HG02943 (cell line): Measurements from ENCODE around the gene NGLY1.

Experiments
- ATAC-seq: cut with Tn5 transposase; IDR thresholded peaks from one replicate; pipeline ENCODE4 v1.9.1; 2021; ENCODE audit warnings: mild to moderate bottlenecking, low read depth, moderate library complexity; ENCODE audit not compliant: unreplicated experiment

NGLY1 gene

GRCh38 chr3:25713341-25713985 is 69.8 kb downstream of the NGLY1 start:
- no peak for ATAC-seq

- no peak for ATAC-seq
These were observed 72.2 kb downstream of the NGLY1 start for GRCh38 chr3:25711090-25711489.

GRCh38 chr3:25708036-25708435 is 75.2 kb downstream of the NGLY1 start:
- ATAC-seq = no peak

GRCh38 chr3:25707268-25707926 is 75.8 kb downstream of the NGLY1 start:
- no peak for ATAC-seq

- ATAC-seq = no peak
These were observed 77.0 kb downstream of the NGLY1 start for GRCh38 chr3:25706213-25706612.

- no peak for ATAC-seq
These were observed 85.7 kb downstream of the NGLY1 start for GRCh38 chr3:25697553-25697952.

- no peak for ATAC-seq
These were observed 87.4 kb downstream of the NGLY1 start for GRCh38 chr3:25695731-25696420.

- ATAC-seq = no peak
These were observed 90.0 kb downstream of the NGLY1 start for GRCh38 chr3:25693238-25693637.

- ATAC-seq = no peak
These were observed 90.9 kb downstream of the NGLY1 start for GRCh38 chr3:25692341-25692740.

GRCh38 chr3:25690768-25691533 is 92.3 kb downstream of the NGLY1 start:
- ATAC-seq = no peak

- ATAC-seq = no peak
These were observed 94.0 kb downstream of the NGLY1 start for GRCh38 chr3:25689226-25689625.

GRCh38 chr3:25687742-25688141 is 95.5 kb downstream of the NGLY1 start:
- ATAC-seq = no peak

GRCh38 chr3:25686766-25687165 is 96.5 kb downstream of the NGLY1 start:
- ATAC-seq = no peak

- no peak for ATAC-seq
These were observed 99.4 kb downstream of the NGLY1 start for GRCh38 chr3:25683882-25684281.

- ATAC-seq = no peak
These were observed 99.8 kb downstream of the NGLY1 start for GRCh38 chr3:25683410-25683809.

GRCh38 chr3:25679642-25680302 is 103.5 kb downstream of the NGLY1 start:
- ATAC-seq = no peak

GRCh38 chr3:25679166-25679565 is 104.1 kb downstream of the NGLY1 start:
- no peak for ATAC-seq

- ATAC-seq = no peak
These were observed 104.7 kb downstream of the NGLY1 start for GRCh38 chr3:25678581-25678980.

GRCh38 chr3:25677121-25677520 is 106.1 kb downstream of the NGLY1 start:
- ATAC-seq = no peak

GRCh38 chr3:25674670-25675069 is 108.6 kb downstream of the NGLY1 start:
- ATAC-seq = no peak
